ENCODE data around the gene SCGB1D2.

Gene SCGB1D2

DNA sequence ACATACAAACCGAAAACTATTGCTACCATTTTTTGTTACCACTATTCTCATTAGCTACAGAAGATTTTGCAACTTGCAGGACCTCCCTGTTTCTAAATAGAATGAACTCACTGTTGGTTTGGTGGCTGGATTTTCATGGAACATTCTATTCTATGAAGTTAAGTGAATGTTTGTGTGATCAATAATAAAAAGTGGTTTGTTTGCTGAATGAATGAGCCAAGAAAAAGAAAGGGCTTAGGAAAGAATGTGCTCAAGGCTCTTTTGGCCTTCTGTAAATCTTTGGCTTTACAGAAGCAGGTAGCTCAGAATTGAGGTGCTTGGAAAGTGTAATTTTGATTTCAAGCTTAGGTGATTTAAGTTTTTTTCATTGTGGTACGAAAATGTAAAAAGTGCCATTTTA lies 5.9 kb upstream of the SCGB1D2 start:
- TF ChIP-seq, protein P1, sequence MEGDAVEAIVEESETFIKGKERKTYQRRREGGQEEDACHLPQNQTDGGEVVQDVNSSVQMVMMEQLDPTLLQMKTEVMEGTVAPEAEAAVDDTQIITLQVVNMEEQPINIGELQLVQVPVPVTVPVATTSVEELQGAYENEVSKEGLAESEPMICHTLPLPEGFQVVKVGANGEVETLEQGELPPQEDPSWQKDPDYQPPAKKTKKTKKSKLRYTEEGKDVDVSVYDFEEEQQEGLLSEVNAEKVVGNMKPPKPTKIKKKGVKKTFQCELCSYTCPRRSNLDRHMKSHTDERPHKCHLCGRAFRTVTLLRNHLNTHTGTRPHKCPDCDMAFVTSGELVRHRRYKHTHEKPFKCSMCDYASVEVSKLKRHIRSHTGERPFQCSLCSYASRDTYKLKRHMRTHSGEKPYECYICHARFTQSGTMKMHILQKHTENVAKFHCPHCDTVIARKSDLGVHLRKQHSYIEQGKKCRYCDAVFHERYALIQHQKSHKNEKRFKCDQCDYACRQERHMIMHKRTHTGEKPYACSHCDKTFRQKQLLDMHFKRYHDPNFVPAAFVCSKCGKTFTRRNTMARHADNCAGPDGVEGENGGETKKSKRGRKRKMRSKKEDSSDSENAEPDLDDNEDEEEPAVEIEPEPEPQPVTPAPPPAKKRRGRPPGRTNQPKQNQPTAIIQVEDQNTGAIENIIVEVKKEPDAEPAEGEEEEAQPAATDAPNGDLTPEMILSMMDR (IDR thresholded peaks at IDR 0.05) = no peak
- no peak for TF ChIP-seq ZFX (IDR thresholded peaks at IDR 0.05; ENCODE audit: borderline replicate concordance)
- peak overlapping the region; percentile 57 for H3K27ac ChIP-seq

DNA sequence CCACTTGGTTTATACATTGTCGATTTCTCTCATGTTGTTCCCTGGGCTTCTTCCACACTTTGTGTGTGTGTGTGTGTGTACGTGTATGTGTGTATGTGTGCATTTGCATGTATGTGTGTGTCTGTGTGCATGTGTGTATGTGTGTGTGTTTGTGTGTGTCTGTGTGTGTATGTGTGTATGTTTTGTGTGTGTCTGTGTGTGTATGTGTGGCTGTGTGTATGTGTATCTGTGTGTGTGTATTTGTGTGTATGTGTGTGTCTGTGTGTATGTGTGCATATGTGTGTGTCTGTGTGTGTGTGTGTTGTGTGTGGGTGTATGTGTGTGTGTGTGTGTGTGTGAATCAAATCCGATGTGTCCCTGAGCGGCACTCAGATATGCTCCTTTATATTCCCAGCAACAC lies 4.5 kb upstream of the SCGB1D2 start:
- H3K27ac ChIP-seq = peak overlapping the region; percentile 68
- TF ChIP-seq ZFX (IDR thresholded peaks at IDR 0.05; ENCODE audit: borderline replicate concordance) = no peak
- TF ChIP-seq, protein P1 (IDR thresholded peaks at IDR 0.05) = no peak

DNA sequence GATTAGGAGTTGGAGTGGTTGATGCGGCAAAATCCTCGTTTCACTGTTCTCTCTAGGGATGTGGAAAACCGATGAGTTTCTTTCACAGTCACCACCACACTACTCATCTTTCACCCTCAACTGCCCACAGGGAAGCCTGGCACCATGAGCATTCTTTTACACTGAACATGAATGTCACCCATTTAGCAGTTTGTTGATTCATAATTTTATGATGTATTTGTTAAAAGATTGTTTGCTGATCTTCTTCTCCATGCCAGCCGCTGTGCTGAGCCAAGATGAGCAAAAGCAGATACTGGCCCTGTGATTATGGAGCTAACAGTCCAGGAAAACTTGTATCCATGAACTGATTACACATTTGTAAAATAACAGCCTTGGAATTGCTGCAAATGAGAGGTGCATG lies 3.9 kb upstream of the SCGB1D2 start:
- peak overlapping the region; percentile 68 for H3K27ac ChIP-seq
- TF ChIP-seq, protein P1 (IDR thresholded peaks at IDR 0.05) = no peak
- no peak for TF ChIP-seq ZFX (IDR thresholded peaks at IDR 0.05; ENCODE audit: borderline replicate concordance)

DNA sequence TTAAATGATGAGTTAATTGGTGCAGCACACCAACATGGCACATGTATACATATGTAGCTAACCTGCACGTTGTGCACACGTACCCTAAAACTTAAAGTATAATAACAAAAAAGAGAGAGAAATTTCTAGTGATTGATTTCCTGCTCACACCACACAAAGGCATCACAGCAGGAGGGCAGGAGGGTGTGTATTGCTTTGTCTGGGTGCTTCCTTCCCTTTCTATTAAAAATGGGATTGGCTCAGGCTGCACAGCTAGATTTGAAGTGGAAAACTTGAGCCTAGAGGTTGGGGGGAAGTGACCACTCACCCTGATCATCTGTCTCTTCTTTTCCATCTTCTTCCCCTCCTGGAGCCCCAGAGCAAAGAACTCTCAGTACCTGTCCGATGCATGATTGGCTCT lies 944 bp upstream of the SCGB1D2 start:
- TF ChIP-seq ZFX (IDR thresholded peaks at IDR 0.05; ENCODE audit: borderline replicate concordance) = no peak
- TF ChIP-seq, protein P1 (IDR thresholded peaks at IDR 0.05) = no peak
- peak overlapping the region; percentile 71 for H3K27ac ChIP-seq

DNA sequence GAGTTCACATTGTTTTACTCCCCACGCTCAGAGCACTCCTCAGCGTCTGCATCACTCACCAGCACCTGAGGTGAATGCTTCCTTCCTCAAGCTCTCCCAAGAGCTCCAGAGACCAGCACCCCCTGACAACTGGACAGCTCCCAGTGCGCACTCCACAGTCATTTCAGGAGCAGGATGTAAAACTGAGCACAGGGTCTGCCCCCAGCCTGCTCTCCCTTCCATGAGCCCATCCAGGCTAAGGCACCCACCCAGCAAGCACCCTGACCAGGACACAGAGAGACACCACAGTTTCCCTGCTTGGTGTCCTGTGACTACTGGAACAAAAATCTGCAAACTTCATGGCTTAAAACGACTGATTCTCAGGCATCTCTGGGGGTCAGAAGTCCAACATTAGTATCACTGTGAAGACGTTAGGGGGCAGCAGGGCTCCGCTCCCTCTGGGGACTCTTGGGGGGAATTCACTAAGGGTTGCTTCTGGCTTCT lies 3.3 kb downstream of the SCGB1D2 start:
- no peak for TF ChIP-seq ZFX (IDR thresholded peaks at IDR 0.05; ENCODE audit: borderline replicate concordance)
- TF ChIP-seq, protein P1 (IDR thresholded peaks at IDR 0.05) = no peak

DNA sequence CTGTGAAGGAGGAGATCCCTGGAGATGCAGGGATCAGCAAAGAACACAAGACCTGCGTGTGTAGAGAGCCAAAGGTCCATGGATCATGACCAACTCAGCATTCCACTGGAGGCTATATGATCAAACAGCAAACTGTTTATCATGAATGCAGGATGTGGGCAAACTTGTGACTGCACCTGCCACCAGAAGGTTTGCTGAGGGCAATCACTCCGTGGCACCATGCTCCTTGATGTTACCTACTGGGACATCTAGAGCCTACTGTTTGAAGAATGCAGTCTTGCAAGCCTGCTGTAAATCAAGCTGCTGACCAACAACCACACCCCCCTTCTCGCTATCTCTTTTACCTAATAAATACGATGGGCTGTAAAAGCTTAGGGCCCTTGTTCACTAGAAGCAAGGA lies 9.7 kb downstream of the SCGB1D2 start:
- TF ChIP-seq ZFX (IDR thresholded peaks at IDR 0.05; ENCODE audit: borderline replicate concordance) = no peak
- TF ChIP-seq, protein P1 (IDR thresholded peaks at IDR 0.05) = no peak
- no peak overlapping the region for H3K27ac ChIP-seq

More for the DNA sequence above, 3.3 kb downstream of the SCGB1D2 start:
- no peak overlapping the region for H3K27ac ChIP-seq

DNA sequence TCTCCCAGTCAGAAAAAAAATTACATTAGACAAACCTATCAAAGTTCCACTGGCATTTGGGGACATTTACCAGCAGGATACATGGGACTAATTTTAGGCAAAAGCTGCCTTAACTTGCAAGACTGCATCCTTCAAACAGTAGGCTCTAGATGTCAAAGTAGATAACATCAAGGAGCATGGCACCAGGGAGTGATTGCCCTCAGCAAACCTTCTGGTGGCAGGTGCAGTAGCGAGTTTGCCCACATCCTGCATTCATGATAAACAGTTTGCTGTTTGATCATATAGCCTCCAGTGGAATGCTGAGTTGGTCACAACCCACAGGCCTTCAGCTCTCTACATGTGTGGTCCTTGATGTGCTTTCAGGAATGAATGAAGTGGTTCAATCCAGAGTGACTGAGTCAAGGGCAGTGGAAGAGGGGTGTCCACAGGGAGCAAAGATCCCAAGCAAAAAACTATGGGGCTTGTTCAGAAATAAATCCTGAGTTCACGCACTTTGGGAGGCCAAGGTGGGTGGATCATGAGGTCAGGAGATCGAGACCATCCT lies 12.0 kb downstream of the SCGB1D2 start:
- TF ChIP-seq, protein P1 (IDR thresholded peaks at IDR 0.05) = no peak
- TF ChIP-seq ZFX (IDR thresholded peaks at IDR 0.05; ENCODE audit: borderline replicate concordance) = no peak
- H3K27ac ChIP-seq = no peak overlapping the region
